ENCODE data around the gene NUFIP2.

GRCh38 chr17:29242051-29242450 lies 51.9 kb downstream of the NUFIP2 start:
- TF ChIP-seq RXRA (IDR thresholded peaks at IDR 0.05) (no peak), MAX (IDR thresholded peaks at IDR 0.05) (no peak), SP1 (IDR thresholded peaks at IDR 0.05) (no peak), RAD21 (IDR thresholded peaks at IDR 0.05) (no peak)
